Measurements from ENCODE around the gene CADPS. TPM values are rescaled to one million over a fixed set of nuclear protein-coding genes. Genes with fewer than 3 reads are reported as not detected.

CADPS gene
- total RNA-seq, 1 experiment from 2014 or later = 0.11 TPM

GRCh38 chr3:62638316-62638715 lies 236.9 kb downstream of the CADPS start:
- no peak for DNase-seq (ENCODE audit: low read depth)

- no peak for DNase-seq (ENCODE audit: low read depth)
Observed at GRCh38 chr3:62636235-62636826, 238.9 kb downstream of the CADPS start.

GRCh38 chr3:62632510-62633294 lies 242.5 kb downstream of the CADPS start:
- no peak for DNase-seq (ENCODE audit: low read depth)

- DNase-seq (ENCODE audit: low read depth) = no peak
Observed at GRCh38 chr3:62631488-62631887, 243.7 kb downstream of the CADPS start.

- DNase-seq (ENCODE audit: low read depth) = no peak
Observed at GRCh38 chr3:62630664-62631063, 244.6 kb downstream of the CADPS start.

- no peak for DNase-seq (ENCODE audit: low read depth)
Observed at GRCh38 chr3:62625268-62625667, 249.9 kb downstream of the CADPS start.

- DNase-seq (ENCODE audit: low read depth) = no peak
Observed at GRCh38 chr3:62624185-62624584, 251.0 kb downstream of the CADPS start.

GRCh38 chr3:62622553-62623174 lies 252.6 kb downstream of the CADPS start:
- peak; percentile 68 for DNase-seq (ENCODE audit: low read depth)

- no peak for DNase-seq (ENCODE audit: low read depth)
Observed at GRCh38 chr3:62621925-62622324, 253.3 kb downstream of the CADPS start.

- no peak for DNase-seq (ENCODE audit: low read depth)
Observed at GRCh38 chr3:62621176-62621575, 254.0 kb downstream of the CADPS start.

- DNase-seq (ENCODE audit: low read depth) = peak; percentile 88
Observed at GRCh38 chr3:62615258-62615849, 259.9 kb downstream of the CADPS start.

- DNase-seq (ENCODE audit: low read depth) = no peak
Observed at GRCh38 chr3:62614527-62614926, 260.7 kb downstream of the CADPS start.

- DNase-seq (ENCODE audit: low read depth) = peak; percentile 80
Observed at GRCh38 chr3:62611541-62612240, 263.5 kb downstream of the CADPS start.

- DNase-seq (ENCODE audit: low read depth) = peak; percentile 98
Observed at GRCh38 chr3:62607287-62608029, 267.8 kb downstream of the CADPS start.

GRCh38 chr3:62605413-62606068 lies 269.7 kb downstream of the CADPS start:
- peak; percentile 50 for DNase-seq (ENCODE audit: low read depth)

GRCh38 chr3:62604751-62605351 lies 270.4 kb downstream of the CADPS start:
- peak; percentile 44 for DNase-seq (ENCODE audit: low read depth)

- peak; percentile 97 for DNase-seq (ENCODE audit: low read depth)
Observed at GRCh38 chr3:62604298-62604697, 270.9 kb downstream of the CADPS start.

- no peak for DNase-seq (ENCODE audit: low read depth)
Observed at GRCh38 chr3:62602987-62603386, 272.2 kb downstream of the CADPS start.

- peak; percentile 41 for DNase-seq (ENCODE audit: low read depth)
Observed at GRCh38 chr3:62602129-62602770, 273.0 kb downstream of the CADPS start.
